Measurements from ENCODE around the gene SLC5A6.

GRCh38 chr2:27199241-27199640 is 12.8 kb downstream of the SLC5A6 start:
- TF ChIP-seq CTCF (IDR thresholded peaks at IDR 0.05) (no peak), EZH2 (IDR thresholded peaks at IDR 0.05; ENCODE audit: borderline replicate concordance, insufficient read depth, low read depth, low read length, poor library complexity, severe bottlenecking) (no peak)

Data from B cell (primary cell).